Lower lobe of right lung (tissue), 2 donors: ENCODE data around the gene GMPPB. TPM values are rescaled to one million over a fixed set of nuclear protein-coding genes. Genes with fewer than 3 reads are reported as not detected.
A peak's percentile ranks its signal among the peaks of the same experiment; 100 is the strongest.

Experiments used
- ATAC-seq, 2 donors: fragments of 200-7000 bp; cut with Tn5 transposase; one replicate each; pipeline ENCODE4 v1.9.1; 2020 to 2022; ENCODE audit warnings: mild to moderate bottlenecking in 2 of 2, moderate library complexity in 2 of 2
- DNase-seq: peaks from one replicate; pipeline ENCODE4 v3.0.0-alpha.2; 2020
- H3K27ac ChIP-seq: fragments of 200-600 bp; one replicate; pipeline ENCODE4 v1.8.0; 2022
- H3K27me3 ChIP-seq: fragments of 200-600 bp; one replicate; pipeline ENCODE4 v1.8.0; 2022; ENCODE audit warnings: low read depth
- H3K36me3 ChIP-seq: fragments of 200-600 bp; one replicate; pipeline ENCODE4 v1.8.0; 2022; ENCODE audit warnings: mild to moderate bottlenecking
- H3K4me1 ChIP-seq: fragments of 200-600 bp; one replicate; pipeline ENCODE4 v1.8.0; 2022
- H3K4me3 ChIP-seq: fragments of 200-600 bp; one replicate; pipeline ENCODE4 v1.8.0; 2022; ENCODE audit warnings: mild to moderate bottlenecking
- H3K9me3 ChIP-seq: fragments of 200-600 bp; one replicate; pipeline ENCODE4 v1.8.0; 2022
- intact Hi-C: fragments of 100-400 bp; cut with DNase I; formaldehyde crosslinking; loops from one replicate; pipeline ENCODE4 v1.11.0; 2022
- total RNA-seq: library from RNA; stranded (reverse); fragmentation: NEBNext Ultra II Directional; extraction: Animal tissue kit (Norgen Biotek cat#: 25700); gene quantifications from one replicate; pipeline ENCODE4 v1.2.1, GENCODE V29; 2021
- TF ChIP-seq, protein P1 (sequence below): fragments of 200-600 bp; IDR thresholded peaks from one replicate; pipeline ENCODE4 v1.8.0; 2022; ENCODE audit warnings: antibody characterized with exemption, mild to moderate bottlenecking
- donor health status: DM: no; HTN: yes; CAD: no; lungs with severe emphysema.

GMPPB gene
- total RNA-seq, 1 donor from 2014 or later, result 27.3 TPM

DNA sequence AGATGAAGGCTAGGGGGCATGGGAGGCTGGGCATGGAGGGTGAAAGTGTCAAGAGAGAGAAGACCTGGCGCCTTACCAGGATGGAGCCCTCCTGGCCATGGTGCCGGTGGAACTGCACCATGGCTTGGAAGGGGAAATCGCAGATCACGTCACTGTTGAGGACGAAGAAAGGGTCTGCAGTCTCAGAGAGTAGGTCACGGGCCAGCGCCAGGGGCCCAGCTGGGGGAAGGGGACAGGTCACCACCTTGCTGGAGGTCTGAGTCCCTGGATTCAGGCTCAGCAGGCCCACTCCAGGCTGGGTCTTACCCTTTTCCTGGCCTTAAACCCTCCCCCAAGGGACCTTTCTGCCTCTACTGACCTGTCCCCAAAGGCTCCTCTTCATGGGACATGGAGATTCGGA is 855 bp downstream of the GMPPB start:
- TF ChIP-seq, protein P1, sequence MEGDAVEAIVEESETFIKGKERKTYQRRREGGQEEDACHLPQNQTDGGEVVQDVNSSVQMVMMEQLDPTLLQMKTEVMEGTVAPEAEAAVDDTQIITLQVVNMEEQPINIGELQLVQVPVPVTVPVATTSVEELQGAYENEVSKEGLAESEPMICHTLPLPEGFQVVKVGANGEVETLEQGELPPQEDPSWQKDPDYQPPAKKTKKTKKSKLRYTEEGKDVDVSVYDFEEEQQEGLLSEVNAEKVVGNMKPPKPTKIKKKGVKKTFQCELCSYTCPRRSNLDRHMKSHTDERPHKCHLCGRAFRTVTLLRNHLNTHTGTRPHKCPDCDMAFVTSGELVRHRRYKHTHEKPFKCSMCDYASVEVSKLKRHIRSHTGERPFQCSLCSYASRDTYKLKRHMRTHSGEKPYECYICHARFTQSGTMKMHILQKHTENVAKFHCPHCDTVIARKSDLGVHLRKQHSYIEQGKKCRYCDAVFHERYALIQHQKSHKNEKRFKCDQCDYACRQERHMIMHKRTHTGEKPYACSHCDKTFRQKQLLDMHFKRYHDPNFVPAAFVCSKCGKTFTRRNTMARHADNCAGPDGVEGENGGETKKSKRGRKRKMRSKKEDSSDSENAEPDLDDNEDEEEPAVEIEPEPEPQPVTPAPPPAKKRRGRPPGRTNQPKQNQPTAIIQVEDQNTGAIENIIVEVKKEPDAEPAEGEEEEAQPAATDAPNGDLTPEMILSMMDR, result no peak
- no peak for DNase-seq

DNA sequence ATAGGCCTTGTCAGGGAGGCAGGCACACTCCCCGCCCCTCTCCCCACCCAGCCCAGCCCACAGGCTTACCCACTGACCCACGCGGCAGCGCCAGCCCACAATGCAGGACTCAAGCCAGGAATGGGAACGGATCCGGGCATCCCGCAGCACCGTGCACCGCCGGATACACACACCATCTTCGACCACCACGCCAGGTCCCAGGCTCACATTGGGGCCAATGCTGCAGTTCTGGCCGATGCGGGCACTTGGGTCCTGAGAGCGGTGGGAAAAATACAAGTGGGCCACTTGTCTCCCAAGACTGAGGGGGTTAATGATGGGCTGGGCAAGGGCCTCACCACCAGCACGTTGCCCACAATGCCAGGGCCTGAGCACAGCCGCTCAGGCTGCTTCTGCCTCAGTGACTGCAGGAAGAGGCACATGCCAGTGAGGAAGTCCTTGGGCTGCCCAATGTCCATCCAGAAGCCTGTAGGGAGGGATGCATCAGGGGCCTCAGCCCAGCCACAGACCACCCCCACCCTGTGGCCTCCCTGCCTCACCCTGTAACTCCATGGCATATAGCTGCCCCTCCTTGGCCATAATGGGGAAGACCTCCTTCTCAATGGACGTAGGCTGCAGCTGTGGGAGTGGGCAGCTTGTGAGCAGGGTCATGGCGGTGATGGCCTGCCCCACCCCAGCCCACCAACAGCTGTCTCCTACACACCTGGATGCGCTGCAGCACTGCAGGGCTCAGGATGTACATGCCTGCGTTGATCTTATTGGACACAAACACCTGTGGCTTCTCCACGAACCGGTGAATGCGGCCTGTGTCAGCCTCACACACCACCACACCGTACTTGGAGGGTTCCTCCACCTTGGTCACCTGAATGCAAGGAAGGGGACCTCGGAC is 1.6 kb downstream of the GMPPB start:
- intact Hi-C loops, result no loop called here
- H3K4me1 ChIP-seq, result peaks cover 43% of the 10 kb centered on the region
- H3K27ac ChIP-seq, result peak overlapping the region; percentile 97
- DNase-seq (no peak), ATAC-seq (no peak)
- H3K27me3 ChIP-seq, result no peaks in the 10 kb centered on the region
- H3K36me3 ChIP-seq, result peaks cover 43% of the 10 kb centered on the region
- H3K4me3 ChIP-seq, result peak overlapping the region; percentile 96
- TF ChIP-seq, protein P1, result no peak
- no peaks in the 10 kb centered on the region for H3K9me3 ChIP-seq

More for the DNA sequence above, 855 bp downstream of the GMPPB start:
- H3K36me3 ChIP-seq, result peaks cover 50% of the 10 kb centered on the region
- no peaks in the 10 kb centered on the region for H3K27me3 ChIP-seq
- peak overlapping the region; percentile 97 for H3K27ac ChIP-seq
- intact Hi-C loops, result no loop called here
- H3K9me3 ChIP-seq, result no peaks in the 10 kb centered on the region
- ATAC-seq, result no peak
- peaks cover 43% of the 10 kb centered on the region for H3K4me1 ChIP-seq
- H3K4me3 ChIP-seq, result peak overlapping the region; percentile 96

DNA sequence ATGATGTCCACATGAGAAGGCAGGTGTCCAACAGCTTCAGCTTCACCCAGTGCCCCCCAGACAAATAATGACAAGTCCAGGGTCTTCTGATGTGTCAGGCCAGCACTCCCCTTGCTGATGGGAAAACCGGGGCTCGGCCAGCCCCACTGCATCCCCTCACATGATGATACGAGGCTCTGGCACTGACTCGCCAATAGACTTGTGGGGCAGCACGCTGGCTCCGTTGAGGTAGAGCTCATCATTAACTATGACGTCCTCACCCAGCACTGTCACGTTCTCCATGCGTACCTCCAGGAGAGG is 2.2 kb downstream of the GMPPB start:
- DNase-seq (no peak), ATAC-seq (no peak)
- H3K27ac ChIP-seq, result no peak overlapping the region
- H3K4me3 ChIP-seq, result no peak overlapping the region
- TF ChIP-seq, protein P1, result no peak
- H3K4me1 ChIP-seq, result peaks cover 43% of the 10 kb centered on the region
- no peaks in the 10 kb centered on the region for H3K9me3 ChIP-seq
- no peaks in the 10 kb centered on the region for H3K27me3 ChIP-seq
- intact Hi-C loops, result no loop called here
- peaks cover 42% of the 10 kb centered on the region for H3K36me3 ChIP-seq

DNA sequence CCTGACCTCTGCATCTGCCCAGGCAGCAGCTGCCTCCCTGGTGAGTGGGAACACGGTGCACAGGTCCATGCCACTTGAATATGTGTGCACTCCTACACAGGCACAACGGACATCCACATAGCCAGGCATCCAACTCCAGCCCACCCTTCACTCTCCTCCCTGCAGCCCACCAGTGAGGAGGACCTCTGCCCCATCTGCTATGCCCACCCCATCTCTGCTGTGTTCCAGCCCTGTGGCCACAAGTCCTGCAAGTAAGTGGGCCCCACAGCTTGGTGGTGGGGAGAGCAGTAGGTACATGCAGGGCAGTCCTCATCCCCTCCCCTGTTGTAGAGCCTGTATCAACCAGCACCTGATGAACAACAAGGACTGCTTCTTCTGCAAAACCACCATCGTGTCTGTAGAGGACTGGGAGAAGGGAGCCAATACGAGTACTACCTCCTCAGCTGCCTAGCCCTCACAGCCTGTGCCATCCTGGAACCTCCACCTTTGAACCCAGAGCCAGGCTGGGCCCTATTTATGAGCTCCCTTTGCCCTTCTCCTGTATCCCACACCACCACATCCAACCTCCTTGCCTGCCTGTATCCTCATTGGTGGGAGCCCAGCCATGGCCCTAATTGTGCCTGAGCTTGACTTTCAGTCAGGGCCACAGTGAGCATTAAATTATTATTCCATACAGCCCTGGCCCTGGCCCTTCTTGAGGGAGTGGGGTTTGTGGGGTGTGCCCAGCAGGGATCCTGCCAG is 2.7 kb downstream of the GMPPB start:
- intact Hi-C loops, result no loop called here
- TF ChIP-seq, protein P1, result no peak
- no peak overlapping the region for H3K4me3 ChIP-seq
- DNase-seq (no peak), ATAC-seq (no peak)
- no peaks in the 10 kb centered on the region for H3K27me3 ChIP-seq
- peaks cover 43% of the 10 kb centered on the region for H3K4me1 ChIP-seq
- no peak overlapping the region for H3K27ac ChIP-seq
- H3K36me3 ChIP-seq, result peaks cover 42% of the 10 kb centered on the region
- no peaks in the 10 kb centered on the region for H3K9me3 ChIP-seq

DNA sequence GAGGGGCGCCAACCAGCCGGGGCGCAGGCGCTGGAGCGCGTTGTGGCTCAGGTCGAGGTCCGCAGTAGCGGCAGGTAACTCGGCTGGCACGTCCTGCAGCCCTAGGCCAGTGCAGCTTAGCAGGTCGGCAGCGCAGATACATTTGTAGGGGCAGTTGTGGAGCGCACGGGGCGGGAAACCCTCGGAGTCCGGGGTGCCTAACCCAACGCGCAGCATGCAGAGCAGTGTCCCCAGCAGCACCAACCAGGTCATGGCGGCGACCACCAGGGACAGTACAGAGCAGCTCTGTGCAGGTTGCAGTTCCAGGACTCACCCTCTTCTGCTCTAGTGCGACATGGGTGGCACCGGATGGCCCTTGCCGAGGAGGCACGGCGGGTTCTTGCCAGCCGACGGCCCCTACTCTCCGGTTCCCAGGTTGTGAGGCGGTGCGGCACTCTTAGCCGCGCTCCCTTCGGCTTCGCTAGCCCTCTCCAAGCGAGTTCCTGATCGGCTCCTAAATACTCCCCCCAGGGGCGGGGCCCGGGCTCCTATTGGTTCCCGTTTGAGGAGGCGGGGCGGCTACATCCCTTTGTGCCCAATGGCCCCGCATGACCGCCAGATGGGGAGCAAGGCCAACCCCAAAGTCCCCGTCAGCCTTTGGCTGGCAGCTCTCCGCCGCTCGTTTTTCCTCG is 4.4 kb downstream of the GMPPB start, which contains the start of gene AMIGO3:
AMIGO3 (minus strand) TSS at position 471 of the 671 bp plus-strand sequence; CDS start at position 252, 219 bp downstream.
- ATAC-seq (peak; percentile 81 to 83), DNase-seq (peak; percentile 98)
- Histone ChIP-seq H3K36me3 (peaks cover 40% of the 10 kb centered on the region), H3K4me1 (peaks cover 34% of the 10 kb centered on the region), H3K4me3 (peak within 1 kb of the TSS; percentile 67), H3K9me3 (no peaks in the 10 kb centered on the region), H3K27me3 (no peaks in the 10 kb centered on the region), H3K27ac (peak within 1 kb of the TSS; percentile 81)
- TF ChIP-seq, protein P1, result peak; percentile 65
- intact Hi-C loops, result no loop called here
